WI38 (cell line): Measurements from ENCODE around the gene APBA2.
"Not testable (repeated sequence)": the region's sequence is repeated elsewhere in the genome, so short reads cannot be mapped to it uniquely, and the experiment has no call there.

ENCODE experiments used
- H3K4me3 ChIP-seq: 2 replicates; pipeline ENCODE4 v1.5.1; 2011; ENCODE audit warnings: low read depth, mild to moderate bottlenecking, control low read depth, low read length
- TF ChIP-seq, protein P1 (sequence below): IDR thresholded peaks from 2 replicates; pipeline ENCODE4 v1.5.1; 2012; ENCODE audit warnings: low read depth, mild to moderate bottlenecking, control low read depth, low read length

Gene APBA2

DNA sequence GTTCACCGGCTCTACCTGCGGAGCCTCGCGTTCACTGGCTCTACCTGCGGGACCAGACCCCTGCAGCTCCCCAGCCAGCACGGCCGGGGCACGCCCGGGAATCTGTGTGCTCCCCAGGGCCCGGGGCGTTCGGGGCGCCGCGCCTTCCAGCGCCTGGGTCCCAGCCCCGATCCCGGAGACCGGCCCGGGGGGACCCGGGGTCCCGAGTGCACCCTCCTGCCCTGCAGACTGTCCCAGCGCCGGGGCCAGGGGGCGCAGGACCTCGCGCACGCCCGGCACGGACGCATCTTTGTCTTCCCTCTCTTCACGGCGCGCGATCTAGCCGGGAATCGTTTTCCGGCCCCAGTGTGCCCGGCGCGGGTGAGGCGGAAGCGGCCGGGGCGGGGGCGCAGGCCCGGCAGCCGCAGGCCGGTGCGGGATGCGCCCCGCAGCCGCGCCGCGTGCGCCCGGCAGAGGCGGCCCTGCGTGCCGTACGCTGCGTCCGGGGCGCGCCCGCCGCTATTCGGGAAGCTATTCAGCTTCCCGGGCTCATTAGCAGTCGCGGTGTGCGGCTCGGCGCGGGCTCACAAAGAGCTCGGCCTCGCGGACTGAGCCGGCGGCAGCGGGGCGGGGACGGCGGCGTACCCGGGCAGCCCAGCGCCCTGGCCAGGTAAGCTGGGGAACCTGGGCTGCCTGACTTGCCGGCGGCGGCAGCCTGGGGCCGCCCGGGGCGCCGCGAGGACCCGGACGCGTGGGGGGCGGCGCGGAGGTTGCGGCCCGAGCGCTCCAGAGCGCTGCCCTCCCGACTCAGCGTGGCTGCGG is at the start of gene APBA2:
APBA2 (plus strand) TSS at position 345 of the 801 bp plus-strand sequence. CDS start 167,911 bp downstream, outside the sequence.
- H3K4me3 ChIP-seq: peak within 1 kb of the TSS; percentile 63
- TF ChIP-seq, protein P1, sequence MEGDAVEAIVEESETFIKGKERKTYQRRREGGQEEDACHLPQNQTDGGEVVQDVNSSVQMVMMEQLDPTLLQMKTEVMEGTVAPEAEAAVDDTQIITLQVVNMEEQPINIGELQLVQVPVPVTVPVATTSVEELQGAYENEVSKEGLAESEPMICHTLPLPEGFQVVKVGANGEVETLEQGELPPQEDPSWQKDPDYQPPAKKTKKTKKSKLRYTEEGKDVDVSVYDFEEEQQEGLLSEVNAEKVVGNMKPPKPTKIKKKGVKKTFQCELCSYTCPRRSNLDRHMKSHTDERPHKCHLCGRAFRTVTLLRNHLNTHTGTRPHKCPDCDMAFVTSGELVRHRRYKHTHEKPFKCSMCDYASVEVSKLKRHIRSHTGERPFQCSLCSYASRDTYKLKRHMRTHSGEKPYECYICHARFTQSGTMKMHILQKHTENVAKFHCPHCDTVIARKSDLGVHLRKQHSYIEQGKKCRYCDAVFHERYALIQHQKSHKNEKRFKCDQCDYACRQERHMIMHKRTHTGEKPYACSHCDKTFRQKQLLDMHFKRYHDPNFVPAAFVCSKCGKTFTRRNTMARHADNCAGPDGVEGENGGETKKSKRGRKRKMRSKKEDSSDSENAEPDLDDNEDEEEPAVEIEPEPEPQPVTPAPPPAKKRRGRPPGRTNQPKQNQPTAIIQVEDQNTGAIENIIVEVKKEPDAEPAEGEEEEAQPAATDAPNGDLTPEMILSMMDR: no peak

- H3K4me3 ChIP-seq: not testable (repeated sequence)
These were observed 45.5 kb upstream of the APBA2 start for GRCh38 chr15:28840285-28840684.

DNA sequence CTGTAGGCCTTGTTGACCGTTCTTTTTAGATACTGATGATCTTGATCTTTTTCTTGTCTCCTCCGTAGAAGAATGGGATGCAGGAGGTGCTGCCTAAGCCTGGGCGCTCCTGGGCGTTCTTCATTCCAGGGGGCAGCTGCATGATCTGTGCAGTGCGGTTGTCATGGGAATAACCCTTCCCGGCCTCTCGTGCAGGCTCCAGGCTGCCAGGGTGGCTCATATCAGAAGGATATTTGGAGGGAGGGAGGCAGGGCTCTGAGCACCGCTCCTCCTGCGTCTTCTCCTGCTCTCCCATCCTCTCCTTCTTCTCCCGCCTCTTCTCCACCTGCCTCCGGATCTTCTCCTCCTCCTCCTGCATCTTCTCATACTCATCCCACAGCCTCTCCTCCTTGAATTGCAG is 43.6 kb upstream of the APBA2 start:
- H3K4me3 ChIP-seq: not testable (repeated sequence)

DNA sequence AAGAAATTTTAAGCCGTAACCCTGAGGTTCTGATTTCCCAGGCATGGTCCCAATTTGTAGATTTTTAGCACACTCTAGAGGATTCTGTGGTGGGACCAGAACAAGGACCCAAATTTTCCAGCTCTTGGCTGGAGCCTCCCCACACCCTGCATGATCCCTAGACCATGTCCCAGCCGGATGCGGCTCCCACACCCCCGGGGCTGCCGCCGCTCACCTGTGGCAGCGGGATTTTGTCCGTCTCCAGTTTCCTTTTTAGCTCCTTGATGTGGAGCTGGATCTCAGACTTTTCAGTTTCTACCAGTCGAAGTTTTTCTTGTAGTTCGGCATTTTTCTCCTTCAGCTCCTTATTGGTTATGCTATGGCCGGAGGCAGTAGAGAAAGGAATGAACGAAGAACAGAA is 42.3 kb upstream of the APBA2 start:
- not testable (repeated sequence) for H3K4me3 ChIP-seq

- not testable (repeated sequence) for H3K4me3 ChIP-seq
These were observed 41.6 kb upstream of the APBA2 start for GRCh38 chr15:28844147-28844546.

- not testable (repeated sequence) for H3K4me3 ChIP-seq
These were observed 38.5 kb upstream of the APBA2 start for GRCh38 chr15:28847247-28847646.

GRCh38 chr15:28847959-28848358 is 37.8 kb upstream of the APBA2 start:
- H3K4me3 ChIP-seq: not testable (repeated sequence)

- not testable (repeated sequence) for H3K4me3 ChIP-seq
These were observed 37.3 kb upstream of the APBA2 start, which contains the start of gene GOLGA6L7 for GRCh38 chr15:28848521-28848920. GOLGA6L7 (minus strand) TSS chr15:28848644; CDS start chr15:28848549, 95 bp downstream.

DNA sequence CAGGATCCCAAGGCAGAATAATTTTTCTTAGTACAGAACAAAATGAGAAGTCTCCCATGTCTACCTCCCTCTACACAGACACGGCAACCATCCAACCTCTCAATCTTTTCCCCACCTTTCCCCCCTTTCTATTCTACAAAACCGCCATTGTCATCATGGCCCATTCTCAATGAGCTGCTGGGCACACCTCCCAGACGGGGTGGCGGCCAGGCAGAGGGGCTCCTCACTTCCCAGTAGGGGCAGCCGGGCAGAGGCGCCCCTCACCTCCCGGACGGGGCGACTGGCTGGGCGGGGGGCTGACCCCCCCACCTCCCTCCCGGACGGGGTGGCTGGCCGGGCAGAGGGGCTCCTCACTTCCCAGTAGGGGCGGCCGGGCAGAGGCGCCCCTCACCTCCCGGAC is 36.5 kb upstream of the APBA2 start:
- not testable (repeated sequence) for H3K4me3 ChIP-seq

GRCh38 chr15:28849766-28850165 is 36.0 kb upstream of the APBA2 start:
- not testable (repeated sequence) for H3K4me3 ChIP-seq

DNA sequence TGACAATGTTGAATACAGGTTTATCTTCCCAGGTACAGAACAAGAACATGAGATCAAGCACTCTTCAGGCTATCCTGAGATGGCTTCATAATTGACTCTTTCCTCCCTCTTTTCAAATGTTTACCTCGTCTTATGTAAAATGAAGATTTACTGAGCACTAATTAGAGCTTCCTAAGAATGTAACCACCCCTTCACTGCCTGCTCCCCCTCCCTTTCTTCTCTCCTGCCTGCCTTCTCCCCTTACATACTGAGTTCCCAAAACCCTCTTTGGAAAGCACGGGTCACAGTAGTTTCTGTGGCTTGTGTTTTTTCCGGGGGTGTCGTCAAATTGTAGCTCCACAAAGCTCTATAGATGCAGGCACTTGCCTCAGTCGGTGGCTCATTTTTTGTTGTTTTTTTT is 32.1 kb upstream of the APBA2 start:
- H3K4me3 ChIP-seq: not testable (repeated sequence)

- H3K4me3 ChIP-seq: not testable (repeated sequence)
These were observed 31.2 kb upstream of the APBA2 start for GRCh38 chr15:28854578-28854977.

DNA sequence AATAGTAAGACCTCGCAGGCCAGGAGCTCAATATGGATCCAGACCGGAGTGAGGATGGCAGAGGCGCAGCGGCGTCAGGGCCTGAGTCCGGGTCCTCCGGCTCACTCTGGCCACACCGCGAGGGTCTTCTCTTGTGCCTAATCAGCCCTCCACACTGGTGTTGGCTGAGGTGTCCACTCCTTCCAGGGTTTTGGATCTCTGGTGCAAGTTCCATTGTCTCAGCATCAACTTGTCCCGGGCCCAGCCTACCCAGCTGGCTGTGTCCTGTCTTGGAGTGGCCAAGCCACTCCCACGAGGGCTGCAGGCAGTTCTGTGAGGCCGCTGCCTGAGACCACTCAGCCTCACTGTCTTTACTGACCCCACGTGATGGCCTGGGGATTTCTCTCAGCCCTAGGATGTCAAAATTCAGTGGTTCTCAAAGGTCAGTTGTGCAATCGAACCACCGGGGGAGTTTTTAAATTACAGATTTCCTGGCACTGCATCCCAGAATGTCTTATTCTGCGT is 24.7 kb upstream of the APBA2 start:
- H3K4me3 ChIP-seq: no peak overlapping the region
- TF ChIP-seq, protein P1: no peak

- H3K4me3 ChIP-seq: not testable (repeated sequence)
These were observed 24.0 kb upstream of the APBA2 start for GRCh38 chr15:28861589-28862293.
